GM12801 (cell line): ENCODE data around the gene NBEA.

ENCODE experiments used
- CTCF ChIP-seq: IDR thresholded peaks from one replicate; pipeline ENCODE4 v1.5.1; 2011; ENCODE audit warnings: control low read depth; ENCODE audit not compliant: insufficient read length; ENCODE audit errors: extremely low read depth

The NBEA gene

DNA sequence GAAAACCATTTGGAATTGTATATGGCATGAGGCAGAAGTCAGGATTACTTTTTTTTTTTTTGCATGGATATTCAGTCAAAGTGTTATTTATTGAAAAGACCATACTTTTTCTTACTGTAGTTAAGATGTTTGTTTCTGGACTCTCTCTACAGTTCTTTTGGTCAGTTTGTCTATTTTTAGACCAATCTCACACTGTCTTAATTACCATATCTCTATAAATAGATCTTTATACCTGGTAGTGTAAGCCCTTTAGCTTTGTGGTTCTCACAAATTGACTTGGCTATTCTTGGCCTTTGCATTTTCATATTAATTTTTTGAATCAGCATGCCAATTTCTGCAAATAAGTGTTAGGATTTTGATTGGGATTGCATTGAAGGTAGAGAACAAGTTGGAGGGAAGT is 437.6 kb downstream of the NBEA start:
- TF ChIP-seq CTCF, result no peak

DNA sequence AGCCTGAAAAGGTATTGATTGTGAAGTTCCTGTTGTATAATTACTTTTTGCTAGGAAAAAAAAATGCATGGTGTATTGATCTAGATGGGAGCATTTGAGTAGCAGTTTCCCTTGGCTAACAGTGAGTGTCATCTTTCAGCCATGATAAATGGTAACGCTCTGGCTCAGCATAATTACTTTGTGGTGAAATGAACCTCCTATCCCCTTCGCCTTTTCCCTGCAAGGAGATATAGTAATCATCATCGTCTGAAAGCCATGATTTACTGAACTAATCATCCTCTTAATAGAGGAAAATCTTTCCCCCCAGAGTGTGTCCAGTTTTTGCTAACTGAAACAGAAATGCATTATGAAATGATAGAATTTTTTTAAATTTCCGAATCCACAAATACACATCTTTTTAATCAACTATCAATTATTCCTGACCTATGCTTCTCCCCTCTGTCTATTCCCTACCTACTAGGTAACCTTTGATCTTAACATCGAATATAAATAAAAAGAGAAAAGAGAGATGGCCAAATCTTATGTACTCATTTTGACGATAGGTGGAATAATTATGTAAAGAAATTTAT is 445.7 kb downstream of the NBEA start:
- TF ChIP-seq CTCF, result no peak

GRCh38 chr13:35388441-35389355 is 446.6 kb downstream of the NBEA start:
- no peak for TF ChIP-seq CTCF

GRCh38 chr13:35389535-35389934 is 447.5 kb downstream of the NBEA start:
- no peak for TF ChIP-seq CTCF

DNA sequence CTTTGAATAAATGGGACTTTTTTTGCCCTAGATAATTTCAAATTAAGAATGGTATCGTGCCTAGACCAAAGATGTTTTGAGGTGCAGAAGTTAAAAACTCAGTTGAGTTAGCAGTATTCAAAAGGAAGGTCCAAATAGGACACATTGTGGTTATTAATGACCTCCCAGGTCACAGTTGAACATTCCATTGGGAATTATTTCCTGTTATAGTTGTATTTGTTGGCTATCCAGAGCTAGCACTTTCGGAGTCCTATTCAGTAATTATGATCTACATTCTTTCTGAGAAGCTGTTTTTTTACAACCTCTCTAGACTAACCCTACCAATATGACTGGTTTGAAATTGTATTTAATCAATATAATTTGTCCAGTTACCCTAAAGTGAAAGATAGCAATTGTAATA is 450.7 kb downstream of the NBEA start:
- no peak for TF ChIP-seq CTCF

GRCh38 chr13:35393886-35394285 is 451.8 kb downstream of the NBEA start:
- no peak for TF ChIP-seq CTCF

DNA sequence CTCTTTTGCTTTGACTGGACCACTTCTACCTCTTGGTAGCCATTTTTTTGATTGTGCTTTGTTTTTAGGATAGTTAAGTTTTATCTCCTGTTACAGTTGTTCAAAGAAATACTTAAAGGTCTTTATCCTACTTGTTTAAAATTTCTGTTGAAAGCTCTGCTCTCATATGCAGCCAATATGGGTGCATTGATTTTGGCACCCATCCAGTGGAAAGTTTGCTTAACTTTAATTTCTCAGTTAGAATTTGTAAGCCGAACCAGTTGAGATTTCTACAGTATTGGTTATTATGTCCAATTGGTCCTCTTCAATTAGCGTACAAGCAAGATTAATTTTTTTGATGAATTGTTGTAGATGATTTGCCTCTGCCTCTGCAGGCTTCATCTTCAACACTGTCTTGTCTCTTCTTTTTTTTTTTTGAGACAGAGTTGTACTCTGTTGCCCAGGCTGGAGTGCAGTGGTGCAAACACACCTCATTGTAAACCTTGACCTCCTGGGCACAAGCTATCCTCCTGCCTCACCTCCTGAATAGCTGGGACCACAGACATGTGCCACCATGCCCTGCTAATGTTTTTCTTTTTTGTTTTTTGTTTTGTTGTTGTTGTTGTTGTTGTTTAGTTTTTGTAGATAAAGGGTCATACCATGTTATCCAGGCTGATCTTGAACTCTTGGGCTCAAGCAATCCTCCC is 469.1 kb downstream of the NBEA start:
- no peak for TF ChIP-seq CTCF
